ENCODE measurements around the gene KCNH3. TPM values are rescaled to one million over a fixed set of nuclear protein-coding genes. Genes with fewer than 3 reads are reported as not detected.

The KCNH3 gene
- total and polyA plus RNA-seq, 2 donors (not counting 1 experiment from before 2014, with no cell fraction given) = 0.05 to 0.17 TPM

- Histone ChIP-seq H3K9me3 (ENCODE audit: control insufficient read depth, insufficient read depth, low read depth, low read length) (no peaks in the 10 kb centered on the region), H3K4me3 (replicated peaks in 1 of 4; ENCODE audit: control extremely low read depth in 1 of 4, insufficient read depth in 1 of 4, low read depth in 3 of 4, low read length in 4 of 4) (no peak overlapping the region), H3K79me2 (ENCODE audit: control insufficient read depth, insufficient read depth, low read length) (no peaks in the 10 kb centered on the region), H3K27ac (ENCODE audit: insufficient read depth, low read length) (no peak overlapping the region), H2AFZ (ENCODE audit: low read length) (no peak overlapping the region), H3K36me3 (ENCODE audit: control insufficient read depth, insufficient read depth, low read length) (no peaks in the 10 kb centered on the region), H3K4me1 (ENCODE audit: control insufficient read depth, extremely low read depth, insufficient read depth, low read length) (no peaks in the 10 kb centered on the region), H3K4me2 (ENCODE audit: extremely low read depth, insufficient read depth, low read length) (no peak overlapping the region), H3K27me3 (ENCODE audit: control insufficient read depth, insufficient read depth, low read length) (peaks cover 29% of the 10 kb centered on the region), H4K20me1 (ENCODE audit: control insufficient read depth, extremely low read depth, insufficient read depth, low read length) (no peaks in the 10 kb centered on the region), H3K9ac (ENCODE audit: insufficient read depth, low read length) (no peak overlapping the region)
- no peak for DNase-seq (ENCODE audit: low read depth in 2 of 2)
- TF ChIP-seq EZH2 (IDR thresholded peaks at IDR 0.05; ENCODE audit: low read length, missing control alignments) (no peak), CTCF (conservative IDR thresholded peaks at IDR 0.05 in 1 of 2, IDR thresholded peaks at IDR 0.05 in 1 of 2; ENCODE audit: low read depth in 1 of 2, low read length in 2 of 2) (no peak)
These were observed 7.0 kb downstream of the KCNH3 start for GRCh38 chr12:49545815-49546214.

GRCh38 chr12:49546481-49546880 is 7.7 kb downstream of the KCNH3 start:
- H3K4me3 ChIP-seq (replicated peaks in 1 of 4; ENCODE audit: control extremely low read depth in 1 of 4, insufficient read depth in 1 of 4, low read depth in 3 of 4, low read length in 4 of 4) = no peak overlapping the region
- H2AFZ ChIP-seq (ENCODE audit: low read length) = no peak overlapping the region
- H3K36me3 ChIP-seq (ENCODE audit: control insufficient read depth, insufficient read depth, low read length) = no peaks in the 10 kb centered on the region
- H3K27me3 ChIP-seq (ENCODE audit: control insufficient read depth, insufficient read depth, low read length) = peaks cover 25% of the 10 kb centered on the region
- H3K27ac ChIP-seq (ENCODE audit: insufficient read depth, low read length) = no peak overlapping the region
- H4K20me1 ChIP-seq (ENCODE audit: control insufficient read depth, extremely low read depth, insufficient read depth, low read length) = no peaks in the 10 kb centered on the region
- H3K9me3 ChIP-seq (ENCODE audit: control insufficient read depth, insufficient read depth, low read depth, low read length) = no peaks in the 10 kb centered on the region
- H3K4me1 ChIP-seq (ENCODE audit: control insufficient read depth, extremely low read depth, insufficient read depth, low read length) = no peaks in the 10 kb centered on the region
- DNase-seq (ENCODE audit: low read depth in 2 of 2) = no peak
- no peak for TF ChIP-seq EZH2 (IDR thresholded peaks at IDR 0.05; ENCODE audit: low read length, missing control alignments)
- H3K4me2 ChIP-seq (ENCODE audit: extremely low read depth, insufficient read depth, low read length) = no peak overlapping the region
- no peaks in the 10 kb centered on the region for H3K79me2 ChIP-seq (ENCODE audit: control insufficient read depth, insufficient read depth, low read length)
- H3K9ac ChIP-seq (ENCODE audit: insufficient read depth, low read length) = no peak overlapping the region

DNA sequence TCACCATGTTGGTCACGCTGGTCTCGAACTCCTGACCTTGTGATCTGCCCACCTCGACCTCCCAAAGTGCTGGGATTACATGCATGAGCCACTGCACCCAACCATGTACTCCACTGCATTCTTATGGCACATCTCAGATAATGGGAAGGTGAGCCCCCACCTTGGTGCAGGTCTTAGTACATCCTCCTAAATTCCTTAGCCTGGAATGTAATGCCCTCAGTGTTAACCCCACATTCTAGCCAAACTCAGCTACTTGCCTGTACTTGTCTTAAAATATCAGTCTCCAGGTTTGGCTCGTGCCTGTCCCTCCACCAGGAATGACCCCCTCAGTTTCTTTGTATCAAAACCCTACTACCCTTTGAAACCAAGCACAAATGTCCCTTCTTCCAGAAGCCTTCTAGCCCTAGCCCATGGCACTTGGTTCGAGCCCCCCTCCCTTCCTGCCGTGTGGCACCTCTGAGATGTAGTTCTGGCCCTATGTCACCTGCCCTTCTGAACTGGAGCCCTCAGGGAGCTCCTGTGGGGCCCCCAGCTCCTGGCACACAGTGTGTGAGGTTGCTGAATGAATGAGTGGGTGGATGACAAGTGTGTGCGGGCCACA is 8.4 kb downstream of the KCNH3 start:
- H3K36me3 ChIP-seq (ENCODE audit: control insufficient read depth, insufficient read depth, low read length) = no peaks in the 10 kb centered on the region
- H3K4me3 ChIP-seq (replicated peaks in 1 of 4; ENCODE audit: control extremely low read depth in 1 of 4, insufficient read depth in 1 of 4, low read depth in 3 of 4, low read length in 4 of 4) = no peak overlapping the region
- no peak overlapping the region for H2AFZ ChIP-seq (ENCODE audit: low read length)
- H3K27ac ChIP-seq (ENCODE audit: insufficient read depth, low read length) = no peak overlapping the region
- H3K27me3 ChIP-seq (ENCODE audit: control insufficient read depth, insufficient read depth, low read length) = peaks cover 29% of the 10 kb centered on the region
- no peaks in the 10 kb centered on the region for H4K20me1 ChIP-seq (ENCODE audit: control insufficient read depth, extremely low read depth, insufficient read depth, low read length)
- no peaks in the 10 kb centered on the region for H3K9me3 ChIP-seq (ENCODE audit: control insufficient read depth, insufficient read depth, low read depth, low read length)
- TF ChIP-seq CTCF (conservative IDR thresholded peaks at IDR 0.05 in 1 of 2, IDR thresholded peaks at IDR 0.05 in 1 of 2; ENCODE audit: low read depth in 1 of 2, low read length in 2 of 2) = no peak
- TF ChIP-seq EZH2 (IDR thresholded peaks at IDR 0.05; ENCODE audit: low read length, missing control alignments) = no peak
- H3K79me2 ChIP-seq (ENCODE audit: control insufficient read depth, insufficient read depth, low read length) = no peaks in the 10 kb centered on the region
- H3K9ac ChIP-seq (ENCODE audit: insufficient read depth, low read length) = no peak overlapping the region
- no peak for DNase-seq (ENCODE audit: low read depth in 2 of 2)
- no peak overlapping the region for H3K4me2 ChIP-seq (ENCODE audit: extremely low read depth, insufficient read depth, low read length)
- H3K4me1 ChIP-seq (ENCODE audit: control insufficient read depth, extremely low read depth, insufficient read depth, low read length) = no peaks in the 10 kb centered on the region
